ENCODE data around the gene KLRC2.
"Not testable (repeated sequence)": the region's sequence is repeated elsewhere in the genome, so short reads cannot be mapped to it uniquely, and the experiment has no call there.

Gene KLRC2

GRCh38 chr12:10435816-10436215 is at the start of gene KLRC2:
TSS of gene KLRC2 (minus strand) at chr12:10436010. CDS start at chr12:10435986, 24 bp downstream.
- DNase-seq: peak; percentile 0

GRCh38 chr12:10481901-10482300 is 46.1 kb upstream of the KLRC2 start:
- DNase-seq: not testable (repeated sequence)

GRCh38 chr12:10472808-10473207 is 37.0 kb upstream of the KLRC2 start:
- not testable (repeated sequence) for DNase-seq

- no peak for DNase-seq
Measured at GRCh38 chr12:10469701-10470100, 33.9 kb upstream of the KLRC2 start.

- DNase-seq: no peak
Measured at GRCh38 chr12:10466311-10466710, 30.5 kb upstream of the KLRC2 start.

GRCh38 chr12:10457760-10458159 is 21.9 kb upstream of the KLRC2 start:
- DNase-seq: no peak

- DNase-seq: no peak
Measured at GRCh38 chr12:10456856-10457255, 21.0 kb upstream of the KLRC2 start.

- no peak for DNase-seq
Measured at GRCh38 chr12:10455766-10456165, 20.0 kb upstream of the KLRC2 start.

- no peak for DNase-seq
Measured at GRCh38 chr12:10454531-10454930, 18.7 kb upstream of the KLRC2 start.

- no peak for DNase-seq
Measured at GRCh38 chr12:10453156-10453555, 17.3 kb upstream of the KLRC2 start, which contains the start of gene KLRC1. TSS of gene KLRC1 (minus strand) at chr12:10453377. CDS start at chr12:10451156, 2,221 bp downstream.

GRCh38 chr12:10448236-10448635 is 12.4 kb upstream of the KLRC2 start:
- no peak for DNase-seq

GRCh38 chr12:10446052-10446451 is 10.2 kb upstream of the KLRC2 start:
- DNase-seq: not testable (repeated sequence)

- DNase-seq: not testable (repeated sequence)
Measured at GRCh38 chr12:10441144-10441543, 5.3 kb upstream of the KLRC2 start.

GRCh38 chr12:10439608-10440274 is 3.9 kb upstream of the KLRC2 start:
- DNase-seq: not testable (repeated sequence)

GRCh38 chr12:10437601-10438000 is 1.8 kb upstream of the KLRC2 start:
- not testable (repeated sequence) for DNase-seq

GRCh38 chr12:10430623-10431022 is 5.2 kb downstream of the KLRC2 start:
- not testable (repeated sequence) for DNase-seq

- not testable (repeated sequence) for DNase-seq
Measured at GRCh38 chr12:10425938-10426337, 9.9 kb downstream of the KLRC2 start.

GRCh38 chr12:10424260-10424899 is 11.4 kb downstream of the KLRC2 start:
- DNase-seq: not testable (repeated sequence)

- not testable (repeated sequence) for DNase-seq
Measured at GRCh38 chr12:10422159-10422558, 13.7 kb downstream of the KLRC2 start.

GRCh38 chr12:10420334-10420733 is 15.5 kb downstream of the KLRC2 start, which contains the start of gene KLRC3:
TSS of gene KLRC3 (minus strand) at chr12:10420595. CDS start at chr12:10420550, 45 bp downstream.
- DNase-seq: not testable (repeated sequence)

- DNase-seq: no peak
Measured at GRCh38 chr12:10409392-10409791, 26.4 kb downstream of the KLRC2 start, which contains the start of gene KLRC4. TSS of gene KLRC4 (minus strand) at chr12:10409757. CDS start at chr12:10409575, 182 bp downstream.

GRCh38 chr12:10408842-10409241 is 27.0 kb downstream of the KLRC2 start:
- no peak for DNase-seq

- DNase-seq: no peak
Measured at GRCh38 chr12:10406725-10407124, 29.1 kb downstream of the KLRC2 start.

GRCh38 chr12:10405294-10405693 is 30.5 kb downstream of the KLRC2 start:
- no peak for DNase-seq

Data from GDM1 (cell line).